CD14-positive monocyte (primary cell): ENCODE data around the gene TNFRSF19. TPM values are rescaled to one million over a fixed set of nuclear protein-coding genes. Genes with fewer than 3 reads are reported as not detected.

Experiments
- DNase-seq, 3 donors: peaks; one replicate each; pipeline ENCODE4 v3.0.0-alpha.2; 2011 to 2022
- H2AFZ ChIP-seq: 2 replicates; pipeline ENCODE4 v1.6.0; 2012; ENCODE audit warnings: mild to moderate bottlenecking, low read depth, low read length, inconsistent platforms; ENCODE audit not compliant: insufficient read depth, poor library complexity, severe bottlenecking
- H3K27ac ChIP-seq, 2 donors: 1 replicate in 1 of 2; 2 replicates in 1 of 2; pipeline ENCODE4 v1.5.1; 2012 to 2013; ENCODE audit warnings: low read length in 2 of 2, control low read depth in 1 of 2, inconsistent platforms in 1 of 2, low read depth in 1 of 2, mild to moderate bottlenecking in 1 of 2
- H3K27me3 ChIP-seq, 2 donors: one replicate each; pipeline versions ENCODE4 v1.6.0 to v1.6.1; 2011 to 2013; ENCODE audit warnings: low read length in 2 of 2; ENCODE audit not compliant: control insufficient read depth in 2 of 2, insufficient read depth in 2 of 2
- H3K36me3 ChIP-seq, 2 donors: replicated peaks in 1 of 2; 1 replicate in 1 of 2; 2 replicates in 1 of 2; pipeline versions ENCODE4 v1.5.1 to v1.6.1; 2012 to 2013; ENCODE audit warnings: low read length in 2 of 2, control low read depth in 1 of 2, inconsistent platforms in 1 of 2, mild to moderate bottlenecking in 1 of 2; ENCODE audit not compliant: insufficient read depth in 2 of 2, control insufficient read depth in 1 of 2
- H3K4me1 ChIP-seq, 2 donors: 1 replicate in 1 of 2; 2 replicates in 1 of 2; pipeline versions ENCODE4 v1.5.1 to v1.6.1; 2012 to 2013; ENCODE audit warnings: low read length in 2 of 2, control low read depth in 1 of 2, inconsistent platforms in 1 of 2, mild to moderate bottlenecking in 1 of 2, moderate library complexity in 1 of 2; ENCODE audit not compliant: insufficient read depth in 2 of 2, control insufficient read depth in 1 of 2
- H3K4me2 ChIP-seq: replicated peaks from 2 replicates; pipeline ENCODE3; 2012; ENCODE audit warnings: low read length, moderate library complexity, mild to moderate bottlenecking; ENCODE audit not compliant: poor library complexity, severe bottlenecking; ENCODE audit errors: extremely low read depth
- H3K4me3 ChIP-seq, 3 experiments: fragments of 200-600 bp in 1 of 3; sonication (generic) in 1 of 3; replicated peaks in 1 of 3; 1 replicate in 2 of 3; 2 replicates in 1 of 3; pipeline ENCODE4 v1.5.1; 2011 to 2013; ENCODE audit warnings: low read length in 3 of 3, mild to moderate bottlenecking in 3 of 3, control low read depth in 2 of 3, low read depth in 2 of 3, inconsistent platforms in 1 of 3, moderate library complexity in 1 of 3
- H3K79me2 ChIP-seq: 2 replicates; pipeline ENCODE4 v1.6.0; 2012; ENCODE audit warnings: mild to moderate bottlenecking, control low read depth, inconsistent platforms, low read length, moderate library complexity; ENCODE audit not compliant: insufficient read depth
- H3K9ac ChIP-seq: 2 replicates; pipeline ENCODE4 v1.6.0; 2017; ENCODE audit warnings: low read length, mild to moderate bottlenecking; ENCODE audit not compliant: insufficient read depth, poor library complexity, severe bottlenecking
- H3K9me3 ChIP-seq, 2 donors: replicated peaks in 1 of 2; 1 replicate in 1 of 2; 2 replicates in 1 of 2; pipeline versions ENCODE4 v1.5.1 to v1.6.1; 2012 to 2013; ENCODE audit warnings: low read length in 2 of 2, control low read depth in 1 of 2; ENCODE audit not compliant: control insufficient read depth in 1 of 2, insufficient read depth in 1 of 2
- H4K20me1 ChIP-seq: 2 replicates; pipeline ENCODE4 v1.6.0; 2012; ENCODE audit warnings: mild to moderate bottlenecking, low read length, control low read depth, moderate library complexity; ENCODE audit not compliant: insufficient read depth
- H3K27ac Mint-ChIP-seq, 7 donors: one replicate each; pipeline ENCODE4 v1.8.0; 2020; ENCODE audit warnings: mild to moderate bottlenecking in 7 of 7, mixed read lengths in 7 of 7, moderate library complexity in 6 of 7, inconsistent platforms in 2 of 7
- H3K27me3 Mint-ChIP-seq, 3 donors: one replicate each; pipeline ENCODE4 v1.8.0; 2021 to 2022; ENCODE audit warnings: low read depth in 3 of 3, mild to moderate bottlenecking in 3 of 3, mixed read lengths in 3 of 3, moderate library complexity in 3 of 3, inconsistent platforms in 1 of 3
- H3K36me3 Mint-ChIP-seq, 2 donors: one replicate each; pipeline ENCODE4 v1.8.0; 2020; ENCODE audit warnings: mixed read lengths in 2 of 2, inconsistent platforms in 1 of 2, mild to moderate bottlenecking in 1 of 2
- H3K4me1 Mint-ChIP-seq: one replicate; pipeline ENCODE4 v1.8.0; 2020; ENCODE audit warnings: mild to moderate bottlenecking, mixed read lengths
- H3K4me3 Mint-ChIP-seq, 2 donors: one replicate each; pipeline ENCODE4 v1.8.0; 2020; ENCODE audit warnings: mild to moderate bottlenecking in 2 of 2, mixed read lengths in 2 of 2, moderate library complexity in 1 of 2
- H3K9me3 Mint-ChIP-seq, 7 donors: one replicate each; pipeline ENCODE4 v1.8.0; 2020 to 2022; ENCODE audit warnings: mixed read lengths in 7 of 7, mild to moderate bottlenecking in 6 of 7, moderate library complexity in 6 of 7, inconsistent platforms in 2 of 7
- WGBS: methylation state at CpG from one replicate; pipeline ENCODE4 v1.1.5; 2013; ENCODE audit warnings: missing lambda C conversion rate; ENCODE audit not compliant: insufficient coverage; 5-methylcytosine and 5-hydroxymethylcytosine counted together
- intact Hi-C, 2 donors: fragments of 100-400 bp; cut with micrococcal nuclease; formaldehyde crosslinking; loops; one replicate each; pipeline versions ENCODE4 v1.15.0 to v1.15.1; 2023
- polyA plus RNA-seq, 3 donors: library from polyadenylated mRNA; depleted of rRNA in 1 of 3; unstranded in 2 of 3; stranded (reverse) in 1 of 3; fragments of 300-500 nt in 2 of 3; fragments of >200 nt in 1 of 3; fragmentation: Illumina TruSeq in 2 of 3; gene quantifications; 1 replicate in 2 of 3; 2 replicates in 1 of 3; pipeline ENCODE4 v1.2.3, GENCODE V29; 2012 to 2021
- TF ChIP-seq, protein P1 (sequence below): fragments of 200-600 bp; IDR thresholded peaks from one replicate; pipeline ENCODE4 v1.8.0; 2022; ENCODE audit warnings: antibody characterized with exemption, mild to moderate bottlenecking

TNFRSF19 gene
- polyA plus RNA-seq, 3 donors: 0.11 TPM; not detected in 2

DNA sequence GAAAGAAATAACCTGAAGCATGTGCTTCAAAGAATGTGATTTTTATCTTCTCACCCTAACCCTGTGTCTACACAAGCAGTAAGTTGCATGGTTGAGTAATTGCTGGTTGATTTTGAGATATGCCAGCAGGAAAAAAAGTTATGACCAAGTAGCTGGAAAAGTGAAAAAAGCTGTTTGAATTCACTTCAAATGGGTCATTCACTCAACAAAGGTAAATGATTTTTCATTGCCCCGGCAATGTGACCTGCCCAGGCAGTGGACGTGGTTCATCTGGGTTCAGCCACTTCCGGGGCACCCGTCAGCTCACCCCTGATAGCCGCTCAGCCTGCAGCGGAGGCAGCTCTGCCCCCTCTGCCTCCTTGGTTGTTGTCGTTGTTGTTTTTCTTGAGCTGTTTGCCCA, 18.5 kb downstream of the TNFRSF19 start:
- peaks cover 0 to 2% (median 0%) of the 10 kb centered on the region in 7 donors for H3K9me3 Mint-ChIP-seq
- DNase-seq: no peak

DNA sequence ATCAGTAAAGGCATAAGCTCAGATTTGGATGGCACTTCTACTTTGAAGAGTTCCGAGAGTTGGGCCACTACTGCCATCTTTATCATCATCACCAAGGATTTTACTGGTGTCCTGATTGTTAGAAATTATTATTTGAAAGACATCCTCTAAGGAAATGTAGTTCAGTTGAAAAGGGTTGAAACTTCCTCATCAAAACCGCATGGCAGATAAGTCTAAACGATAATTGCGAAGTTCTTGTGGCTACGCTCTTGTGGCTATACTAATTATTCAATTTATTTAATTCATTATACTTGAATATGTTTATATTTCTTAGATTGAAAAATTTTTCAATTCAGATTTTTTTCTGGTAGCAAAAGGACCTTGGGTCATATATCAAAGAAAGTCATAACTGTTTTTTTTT, 22.4 kb downstream of the TNFRSF19 start:
- TF ChIP-seq, protein P1, sequence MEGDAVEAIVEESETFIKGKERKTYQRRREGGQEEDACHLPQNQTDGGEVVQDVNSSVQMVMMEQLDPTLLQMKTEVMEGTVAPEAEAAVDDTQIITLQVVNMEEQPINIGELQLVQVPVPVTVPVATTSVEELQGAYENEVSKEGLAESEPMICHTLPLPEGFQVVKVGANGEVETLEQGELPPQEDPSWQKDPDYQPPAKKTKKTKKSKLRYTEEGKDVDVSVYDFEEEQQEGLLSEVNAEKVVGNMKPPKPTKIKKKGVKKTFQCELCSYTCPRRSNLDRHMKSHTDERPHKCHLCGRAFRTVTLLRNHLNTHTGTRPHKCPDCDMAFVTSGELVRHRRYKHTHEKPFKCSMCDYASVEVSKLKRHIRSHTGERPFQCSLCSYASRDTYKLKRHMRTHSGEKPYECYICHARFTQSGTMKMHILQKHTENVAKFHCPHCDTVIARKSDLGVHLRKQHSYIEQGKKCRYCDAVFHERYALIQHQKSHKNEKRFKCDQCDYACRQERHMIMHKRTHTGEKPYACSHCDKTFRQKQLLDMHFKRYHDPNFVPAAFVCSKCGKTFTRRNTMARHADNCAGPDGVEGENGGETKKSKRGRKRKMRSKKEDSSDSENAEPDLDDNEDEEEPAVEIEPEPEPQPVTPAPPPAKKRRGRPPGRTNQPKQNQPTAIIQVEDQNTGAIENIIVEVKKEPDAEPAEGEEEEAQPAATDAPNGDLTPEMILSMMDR: no peak
- no peak for DNase-seq
- Histone ChIP-seq H3K79me2 (no peaks in the 10 kb centered on the region), H3K4me2 (no peak overlapping the region), H3K9ac (no peak overlapping the region), H2AFZ (no peak overlapping the region), H3K27me3 (no peaks in the 10 kb centered on the region), H4K20me1 (no peaks in the 10 kb centered on the region), H3K36me3 (no peaks in the 10 kb centered on the region), H3K4me1 (no peaks in the 10 kb centered on the region), H3K4me3 (no peak overlapping the region), H3K9me3 (peaks cover 0 to 13% of the 10 kb centered on the region in 2 donors), H3K27ac (no peak overlapping the region)
- Mint-ChIP-seq H3K36me3 (no peaks in the 10 kb centered on the region), H3K4me3 (no peak overlapping the region), H3K27me3 (peaks cover 0 to 3% (median under 1%) of the 10 kb centered on the region in 3 donors), H3K4me1 (no peaks in the 10 kb centered on the region), H3K27ac (no peak overlapping the region), H3K9me3 (peaks cover 0 to 11% (median 6%) of the 10 kb centered on the region in 7 donors)
- intact Hi-C loops: no loop called here
- no CpG with 5 or more reads among the region's 5 CpGs for WGBS

More for the DNA sequence above, 18.5 kb downstream of the TNFRSF19 start:
- H3K27ac ChIP-seq: no peak overlapping the region
- H4K20me1 ChIP-seq: no peaks in the 10 kb centered on the region
- Mint-ChIP-seq H3K4me1 (no peaks in the 10 kb centered on the region), H3K27ac (no peak overlapping the region), H3K36me3 (no peaks in the 10 kb centered on the region), H3K27me3 (peaks cover 2 to 12% (median 4%) of the 10 kb centered on the region in 3 donors), H3K4me3 (no peak overlapping the region)
- no peak overlapping the region for H3K9ac ChIP-seq
- no peaks in the 10 kb centered on the region for H3K4me1 ChIP-seq
- peaks cover 0 to 1% of the 10 kb centered on the region in 2 donors for H3K9me3 ChIP-seq
- H3K4me2 ChIP-seq: no peak overlapping the region
- H2AFZ ChIP-seq: no peak overlapping the region
- intact Hi-C loops: loop anchor here in 1 of 2 donors (10.0 kb wide), 1 partner anchor 286 kb away; no protein-coding TSS in a partner anchor
- no peaks in the 10 kb centered on the region for H3K79me2 ChIP-seq
- TF ChIP-seq, protein P1: no peak
- no peaks in the 10 kb centered on the region for H3K27me3 ChIP-seq
- 77% methylated on average over 7 of the region's 7 CpGs for WGBS
- no peaks in the 10 kb centered on the region for H3K36me3 ChIP-seq
- H3K4me3 ChIP-seq: no peak overlapping the region
